ENCODE results near the gene HS1BP3. TPM values are rescaled to one million over a fixed set of nuclear protein-coding genes. Genes with fewer than 3 reads are reported as not detected.

The HS1BP3 gene
- total and polyA plus RNA-seq, 2 donors (not counting 3 experiments of a cell fraction or from before 2014, with no cell fraction given) = 27.4 to 33.1 TPM

- Histone ChIP-seq H3K4me3 (replicated peaks in 1 of 3; ENCODE audit: insufficient read depth in 1 of 3, low read depth in 1 of 3, low read length in 3 of 3) (no peak overlapping the region), H2AFZ (ENCODE audit: low read depth, low read length) (no peak overlapping the region), H3K4me1 (ENCODE audit: control insufficient read depth, extremely low read depth, insufficient read depth, low read length) (peaks cover 79% of the 10 kb centered on the region), H3K9ac (replicated peaks; ENCODE audit: extremely low read depth, insufficient read depth, low read length) (peak overlapping the region; percentile 89), H4K20me1 (replicated peaks; ENCODE audit: control insufficient read depth, extremely low read depth, insufficient read depth, low read length) (no peaks in the 10 kb centered on the region), H3K27ac (ENCODE audit: insufficient read depth, low read depth, low read length) (peak overlapping the region; percentile 100), H3K4me2 (ENCODE audit: insufficient read depth, low read length) (no peak overlapping the region), H3K9me1 (replicated peaks; ENCODE audit: control insufficient read depth, extremely low read depth, insufficient read depth, low read length) (no peaks in the 10 kb centered on the region), H3K27me3 (ENCODE audit: control insufficient read depth in 2 of 2, insufficient read depth in 2 of 2, low read length in 2 of 2) (no peaks in the 10 kb centered on the region), H3K9me3 (replicated peaks; ENCODE audit: control insufficient read depth, insufficient read depth, low read length) (no peaks in the 10 kb centered on the region), H3K79me2 (ENCODE audit: control insufficient read depth, insufficient read depth, low read length) (no peaks in the 10 kb centered on the region), H3K36me3 (ENCODE audit: control insufficient read depth in 2 of 2, extremely low read depth in 1 of 2, insufficient read depth in 2 of 2, low read length in 2 of 2) (no peaks in the 10 kb centered on the region)
- no peak for DNase-seq (ENCODE audit: low read depth, low spot score)
- TF ChIP-seq CTCF (IDR thresholded peaks at IDR 0.05; ENCODE audit: extremely low read depth in 1 of 2, insufficient read depth in 1 of 2, low read depth in 1 of 2, low read length in 2 of 2) (no peak), POLR2A (IDR thresholded peaks at IDR 0.05; ENCODE audit: low read depth, low read length) (no peak), POLR2AphosphoS5 (IDR thresholded peaks at IDR 0.05; ENCODE audit: insufficient read depth, low read depth, low read length) (no peak), MYC (IDR thresholded peaks at IDR 0.05; ENCODE audit: low read depth, low read length) (no peak), GATA2 (IDR thresholded peaks at IDR 0.05; ENCODE audit: insufficient read depth, insufficient read length, low read depth, low read length) (no peak), JUN (IDR thresholded peaks at IDR 0.05; ENCODE audit: borderline replicate concordance, insufficient read depth, insufficient read length, low read depth) (no peak), FOS (IDR thresholded peaks at IDR 0.05; ENCODE audit: borderline replicate concordance, insufficient read depth, low read length) (no peak), EZH2 (IDR thresholded peaks at IDR 0.05; ENCODE audit: borderline replicate concordance, low read depth, low read length, severe bottlenecking) (no peak), MAX (IDR thresholded peaks at IDR 0.05; ENCODE audit: insufficient read depth, insufficient read length) (no peak)
- intact Hi-C loops (cut with micrococcal nuclease) = no loop called here
- dilution Hi-C loops (cut with MboI; ENCODE audit: extremely low pct_ligation_motif_present, low sequenced_read_pairs) = no loop called here
- ChIA-PET POLR2A (interaction anchor here (3.1 to 11.7 kb wide), 2 partner anchors 16 to 131 kb away, joined by 16 to 310 read pairs; partner anchors contain the start of gene RHOB), CTCF (interaction anchor here (1.1 to 10.5 kb wide), 7 partner anchors 13 to 137 kb away, joined by 3 to 78 read pairs (median 7); no protein-coding TSS in a partner anchor)
- no peak for FAIRE-seq
- no TSS peak for BruUV-seq (replicated peaks)
These were observed 70.0 kb downstream of the HS1BP3 start for GRCh38 chr2:20580690-20581437.
